NCI-H2196 treated with DMSO at 0.1 percent for 48 hours (cell line): ENCODE measurements around the gene BACH2.
"Not testable (repeated sequence)": the region's sequence is repeated elsewhere in the genome, so short reads cannot be mapped to it uniquely, and the experiment has no call there.

Experiments
- DNase-seq: peaks from one replicate; lab custom pipeline; 2025; ENCODE audit not compliant: unreplicated experiment; lab: John Stamatoyannopoulos, UW

BACH2 gene

GRCh38 chr6:90162648-90163387 lies 133.8 kb downstream of the BACH2 start:
- no peak for DNase-seq

GRCh38 chr6:90160013-90160412 lies 136.6 kb downstream of the BACH2 start:
- DNase-seq: no peak

- no peak for DNase-seq
Measured at GRCh38 chr6:90159452-90159851, 137.2 kb downstream of the BACH2 start.

GRCh38 chr6:90158936-90159335 lies 137.7 kb downstream of the BACH2 start:
- no peak for DNase-seq

GRCh38 chr6:90157441-90157840 lies 139.2 kb downstream of the BACH2 start:
- no peak for DNase-seq

GRCh38 chr6:90156861-90157260 lies 139.8 kb downstream of the BACH2 start:
- DNase-seq: no peak

- no peak for DNase-seq
Measured at GRCh38 chr6:90154755-90155470, 141.7 kb downstream of the BACH2 start.

- no peak for DNase-seq
Measured at GRCh38 chr6:90151576-90152422, 144.8 kb downstream of the BACH2 start.

GRCh38 chr6:90149280-90149679 lies 147.4 kb downstream of the BACH2 start:
- DNase-seq: no peak

GRCh38 chr6:90148867-90149266 lies 147.8 kb downstream of the BACH2 start:
- DNase-seq: no peak

- DNase-seq: no peak
Measured at GRCh38 chr6:90146921-90147649, 149.6 kb downstream of the BACH2 start.

GRCh38 chr6:90146024-90146423 lies 150.6 kb downstream of the BACH2 start:
- DNase-seq: no peak

- DNase-seq: no peak
Measured at GRCh38 chr6:90144928-90145555, 151.6 kb downstream of the BACH2 start.

- DNase-seq: no peak
Measured at GRCh38 chr6:90144396-90144795, 152.2 kb downstream of the BACH2 start.

- DNase-seq: no peak
Measured at GRCh38 chr6:90140683-90141082, 156.0 kb downstream of the BACH2 start.

GRCh38 chr6:90139272-90139817 lies 157.3 kb downstream of the BACH2 start:
- DNase-seq: no peak

GRCh38 chr6:90136837-90137568 lies 159.6 kb downstream of the BACH2 start:
- DNase-seq: no peak

GRCh38 chr6:90136176-90136575 lies 160.5 kb downstream of the BACH2 start:
- DNase-seq: no peak

- no peak for DNase-seq
Measured at GRCh38 chr6:90135667-90136066, 161.0 kb downstream of the BACH2 start.

GRCh38 chr6:90133664-90134063 lies 163.0 kb downstream of the BACH2 start:
- DNase-seq: not testable (repeated sequence)
